ENCODE data around the gene ZNF839.
"Not testable (repeated sequence)": the region's sequence is repeated elsewhere in the genome, so short reads cannot be mapped to it uniquely, and the experiment has no call there.

ZNF839 gene

GRCh38 chr14:102292441-102292840 lies 27.1 kb upstream of the ZNF839 start:
- DNase-seq (ENCODE audit: extremely low spot score), result no peak
- ChIA-PET POLR2A (no interaction called here), CTCF (interaction anchor here (1.2 kb wide), 1 partner anchor 21 kb away, joined by 3 read pairs; no protein-coding TSS in a partner anchor)
- TF ChIP-seq CTCF (IDR thresholded peaks at IDR 0.05; ENCODE audit: control extremely low read depth, extremely low read depth, low read depth, missing control alignments), result no peak

- DNase-seq (ENCODE audit: extremely low spot score), result no peak
- TF ChIP-seq CTCF (IDR thresholded peaks at IDR 0.05; ENCODE audit: control extremely low read depth, extremely low read depth, low read depth, missing control alignments), result no peak
- CTCF ChIA-PET, result no interaction called here
- POLR2A ChIA-PET, result no interaction called here
These were observed 25.8 kb upstream of the ZNF839 start for GRCh38 chr14:102293781-102294180.

GRCh38 chr14:102295270-102295669 lies 24.3 kb upstream of the ZNF839 start:
- POLR2A ChIA-PET, result no interaction called here
- CTCF ChIA-PET, result interaction anchor here (0.8 to 1.4 kb wide), 6 partner anchors 10 to 114 kb away, joined by 3 to 4 read pairs (median 4); partner anchors contain the start of gene MOK
- no peak for TF ChIP-seq CTCF (IDR thresholded peaks at IDR 0.05; ENCODE audit: control extremely low read depth, extremely low read depth, low read depth, missing control alignments)
- no peak for DNase-seq (ENCODE audit: extremely low spot score)

- TF ChIP-seq CTCF (IDR thresholded peaks at IDR 0.05; ENCODE audit: control extremely low read depth, extremely low read depth, low read depth, missing control alignments), result no peak
- ChIA-PET CTCF (interaction anchor here (1.3 kb wide), 1 partner anchor 19 kb away, joined by 5 read pairs; no protein-coding TSS in a partner anchor), POLR2A (no interaction called here)
- DNase-seq (ENCODE audit: extremely low spot score), result no peak
These were observed 21.9 kb upstream of the ZNF839 start for GRCh38 chr14:102297436-102298170.

GRCh38 chr14:102298303-102299070 lies 21.1 kb upstream of the ZNF839 start:
- POLR2A ChIA-PET; DNase-seq (ENCODE audit: extremely low spot score): not testable (repeated sequence)
- CTCF ChIA-PET, result interaction anchor here (1.1 to 1.3 kb wide), 2 partner anchors 18 to 22 kb away, joined by 3 to 5 read pairs; no protein-coding TSS in a partner anchor

GRCh38 chr14:102303664-102304063 lies 15.9 kb upstream of the ZNF839 start:
- POLR2A ChIA-PET, result no interaction called here
- DNase-seq (ENCODE audit: extremely low spot score), result no peak
- TF ChIP-seq CTCF (IDR thresholded peaks at IDR 0.05; ENCODE audit: control extremely low read depth, extremely low read depth, low read depth, missing control alignments), result no peak
- CTCF ChIA-PET, result interaction anchor here (0.8 to 4.5 kb wide), 4 partner anchors 11 to 206 kb away, joined by 3 to 37 read pairs (median 12); no protein-coding TSS in a partner anchor

Data from GM10248 (cell line).